PFSK-1 (cell line): ENCODE measurements around the gene GSN.

Experiments
- FOXP2 ChIP-seq: optimal IDR thresholded peaks from 2 replicates; pipeline ENCODE3; 2011; ENCODE audit warnings: borderline replicate concordance, control low read depth, inconsistent platforms; ENCODE audit not compliant: insufficient read depth; ENCODE audit errors: extremely low read length, extremely low read depth
- POLR2AphosphoS5 ChIP-seq: IDR thresholded peaks from 2 replicates; pipeline ENCODE4 v1.6.1; 2012; ENCODE audit warnings: low read depth, mild to moderate bottlenecking, control low read depth, low read length, moderate library complexity
- SIN3A ChIP-seq: IDR thresholded peaks from 2 replicates; pipeline ENCODE4 v1.6.1; 2012; ENCODE audit warnings: mild to moderate bottlenecking, low read length, moderate library complexity, borderline replicate concordance; ENCODE audit not compliant: insufficient read depth
- TAF1 ChIP-seq: IDR thresholded peaks from 2 replicates; pipeline ENCODE4 v1.6.1; 2012; ENCODE audit warnings: low read length, control low read depth, borderline replicate concordance; ENCODE audit not compliant: insufficient read depth
- TF ChIP-seq, protein P1 (sequence below), 2 experiments: IDR thresholded peaks; 2 replicates each; pipeline versions ENCODE4 v1.6.1 to v1.8.0; 2011 to 2012; ENCODE audit warnings: low read depth in 2 of 2, low read length in 2 of 2, control low read depth in 1 of 2, inconsistent platforms in 1 of 2, mild to moderate bottlenecking in 1 of 2, moderate library complexity in 1 of 2; ENCODE audit not compliant: insufficient read depth in 1 of 2

Gene GSN

DNA sequence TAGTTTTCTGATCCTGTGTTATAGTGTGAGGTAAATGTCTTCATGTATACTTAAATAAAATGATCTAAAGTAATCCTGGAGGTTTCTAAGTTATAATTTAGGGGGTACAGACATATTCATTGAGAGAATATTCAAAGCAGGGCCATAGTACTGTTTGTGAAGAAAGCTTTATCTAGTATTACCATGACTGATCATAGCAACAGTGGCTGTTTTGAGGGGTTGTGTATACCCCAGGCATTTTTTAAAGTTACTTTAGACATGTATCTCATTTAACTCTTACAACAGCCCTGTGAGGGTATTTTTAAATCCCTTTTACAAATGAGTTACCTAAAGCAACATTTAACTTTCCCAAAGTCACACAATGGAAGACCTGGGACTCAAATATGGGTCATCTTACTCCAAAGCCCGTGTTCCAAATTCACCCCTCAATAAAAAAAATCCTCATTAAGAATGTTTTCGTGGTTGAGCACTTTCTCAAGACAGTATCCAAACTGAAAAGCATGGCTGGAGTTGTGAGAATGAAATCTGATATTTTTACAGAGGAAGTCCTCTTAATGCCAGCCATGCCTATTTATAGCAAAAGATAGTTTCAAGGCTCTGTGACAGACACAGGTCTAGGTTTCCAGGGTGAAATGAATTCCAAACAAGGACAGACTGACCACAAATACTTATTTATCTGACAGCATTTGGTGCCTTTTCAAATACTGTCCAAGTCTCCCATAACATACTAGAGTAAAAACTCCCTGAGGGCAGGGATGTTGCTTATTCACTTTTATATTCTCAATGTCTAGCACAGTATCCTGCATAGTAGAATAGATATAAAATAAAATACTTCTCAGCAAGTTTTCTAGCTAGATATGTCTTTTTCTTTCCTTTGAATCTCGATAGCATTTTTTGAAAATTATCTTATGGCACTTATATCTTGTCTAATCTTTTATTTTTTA, 91.7 kb downstream of the GSN start:
- TF ChIP-seq FOXP2 (no peak), SIN3A (no peak), POLR2AphosphoS5 (no peak), TAF1 (no peak)
- TF ChIP-seq, protein P1, sequence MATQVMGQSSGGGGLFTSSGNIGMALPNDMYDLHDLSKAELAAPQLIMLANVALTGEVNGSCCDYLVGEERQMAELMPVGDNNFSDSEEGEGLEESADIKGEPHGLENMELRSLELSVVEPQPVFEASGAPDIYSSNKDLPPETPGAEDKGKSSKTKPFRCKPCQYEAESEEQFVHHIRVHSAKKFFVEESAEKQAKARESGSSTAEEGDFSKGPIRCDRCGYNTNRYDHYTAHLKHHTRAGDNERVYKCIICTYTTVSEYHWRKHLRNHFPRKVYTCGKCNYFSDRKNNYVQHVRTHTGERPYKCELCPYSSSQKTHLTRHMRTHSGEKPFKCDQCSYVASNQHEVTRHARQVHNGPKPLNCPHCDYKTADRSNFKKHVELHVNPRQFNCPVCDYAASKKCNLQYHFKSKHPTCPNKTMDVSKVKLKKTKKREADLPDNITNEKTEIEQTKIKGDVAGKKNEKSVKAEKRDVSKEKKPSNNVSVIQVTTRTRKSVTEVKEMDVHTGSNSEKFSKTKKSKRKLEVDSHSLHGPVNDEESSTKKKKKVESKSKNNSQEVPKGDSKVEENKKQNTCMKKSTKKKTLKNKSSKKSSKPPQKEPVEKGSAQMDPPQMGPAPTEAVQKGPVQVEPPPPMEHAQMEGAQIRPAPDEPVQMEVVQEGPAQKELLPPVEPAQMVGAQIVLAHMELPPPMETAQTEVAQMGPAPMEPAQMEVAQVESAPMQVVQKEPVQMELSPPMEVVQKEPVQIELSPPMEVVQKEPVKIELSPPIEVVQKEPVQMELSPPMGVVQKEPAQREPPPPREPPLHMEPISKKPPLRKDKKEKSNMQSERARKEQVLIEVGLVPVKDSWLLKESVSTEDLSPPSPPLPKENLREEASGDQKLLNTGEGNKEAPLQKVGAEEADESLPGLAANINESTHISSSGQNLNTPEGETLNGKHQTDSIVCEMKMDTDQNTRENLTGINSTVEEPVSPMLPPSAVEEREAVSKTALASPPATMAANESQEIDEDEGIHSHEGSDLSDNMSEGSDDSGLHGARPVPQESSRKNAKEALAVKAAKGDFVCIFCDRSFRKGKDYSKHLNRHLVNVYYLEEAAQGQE (IDR thresholded peaks at IDR 0.05; ENCODE audit: insufficient read depth in 1 of 2, low read depth in 2 of 2, low read length in 2 of 2), result no peak

GRCh38 chr9:121360601-121361374, 92.8 kb downstream of the GSN start:
- TF ChIP-seq, protein P1 (IDR thresholded peaks at IDR 0.05; ENCODE audit: insufficient read depth in 1 of 2, low read depth in 2 of 2, low read length in 2 of 2), result no peak
- TF ChIP-seq FOXP2, result no peak
- TF ChIP-seq TAF1, result no peak
- no peak for TF ChIP-seq POLR2AphosphoS5
- no peak for TF ChIP-seq SIN3A

DNA sequence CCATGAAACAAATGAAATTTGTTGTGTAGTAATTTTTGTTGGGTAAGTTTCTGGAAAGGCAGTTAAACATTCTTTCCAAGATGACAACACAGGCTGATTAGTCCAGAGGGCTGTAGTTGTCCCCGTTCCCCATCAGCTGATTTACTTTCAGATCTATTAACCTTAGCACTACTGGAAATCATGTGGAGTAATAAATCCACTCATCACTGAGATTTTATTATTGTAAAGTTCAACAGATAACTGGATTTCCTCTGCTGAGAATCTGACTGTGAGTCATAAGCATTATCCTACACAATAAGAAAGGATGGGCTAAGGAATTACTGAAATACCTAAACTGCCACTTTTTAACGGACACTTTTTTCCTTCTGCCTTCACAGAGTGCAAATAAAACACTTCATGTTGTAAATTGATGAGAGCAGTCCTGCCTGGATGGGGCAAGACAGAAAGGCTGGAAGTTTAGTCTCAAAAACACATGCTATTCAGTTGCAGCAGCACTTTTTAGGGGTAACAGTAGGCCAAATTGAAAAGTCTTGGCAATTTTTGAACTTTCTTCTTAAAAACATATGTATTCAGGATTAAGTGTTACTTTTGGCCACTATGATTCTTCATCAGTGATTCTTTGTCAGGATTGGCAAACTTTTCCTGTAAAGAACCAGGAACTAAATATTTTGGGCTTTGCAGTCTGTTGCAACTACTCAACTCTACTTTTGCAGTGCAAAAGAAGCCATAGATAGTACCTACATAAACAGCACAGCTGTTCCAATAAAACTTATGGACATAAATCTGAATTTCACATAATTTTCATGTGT, 95.1 kb downstream of the GSN start:
- no peak for TF ChIP-seq TAF1
- TF ChIP-seq SIN3A, result no peak
- TF ChIP-seq, protein P1 (IDR thresholded peaks at IDR 0.05; ENCODE audit: insufficient read depth in 1 of 2, low read depth in 2 of 2, low read length in 2 of 2), result no peak
- no peak for TF ChIP-seq FOXP2

GRCh38 chr9:121363622-121363961, 95.6 kb downstream of the GSN start:
- TF ChIP-seq SIN3A (no peak), TAF1 (no peak), FOXP2 (no peak), POLR2AphosphoS5 (no peak)
- TF ChIP-seq, protein P1 (IDR thresholded peaks at IDR 0.05; ENCODE audit: insufficient read depth in 1 of 2, low read depth in 2 of 2, low read length in 2 of 2), result no peak
